Measurements from ENCODE around the gene CUBN.

DNA sequence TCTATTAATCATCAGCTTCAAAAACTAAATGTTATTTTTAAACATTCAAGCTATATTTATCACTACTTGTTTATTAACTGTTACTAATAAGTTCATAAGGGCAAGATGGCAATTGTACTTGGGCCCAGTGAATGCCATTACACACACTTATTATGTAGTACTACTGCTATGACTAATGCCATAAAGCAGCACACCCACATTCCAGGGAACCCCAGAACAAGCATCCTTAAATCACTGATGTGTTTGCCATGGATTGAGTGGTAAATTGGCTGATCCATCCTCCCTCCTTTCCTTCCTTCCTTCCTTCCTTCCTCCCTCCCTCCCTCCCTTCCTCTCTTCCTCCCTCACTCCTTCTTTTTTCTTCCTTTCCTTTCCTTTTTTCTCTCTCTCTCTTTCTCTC lies 275.0 kb downstream of the CUBN start:
- TF ChIP-seq, protein P1, sequence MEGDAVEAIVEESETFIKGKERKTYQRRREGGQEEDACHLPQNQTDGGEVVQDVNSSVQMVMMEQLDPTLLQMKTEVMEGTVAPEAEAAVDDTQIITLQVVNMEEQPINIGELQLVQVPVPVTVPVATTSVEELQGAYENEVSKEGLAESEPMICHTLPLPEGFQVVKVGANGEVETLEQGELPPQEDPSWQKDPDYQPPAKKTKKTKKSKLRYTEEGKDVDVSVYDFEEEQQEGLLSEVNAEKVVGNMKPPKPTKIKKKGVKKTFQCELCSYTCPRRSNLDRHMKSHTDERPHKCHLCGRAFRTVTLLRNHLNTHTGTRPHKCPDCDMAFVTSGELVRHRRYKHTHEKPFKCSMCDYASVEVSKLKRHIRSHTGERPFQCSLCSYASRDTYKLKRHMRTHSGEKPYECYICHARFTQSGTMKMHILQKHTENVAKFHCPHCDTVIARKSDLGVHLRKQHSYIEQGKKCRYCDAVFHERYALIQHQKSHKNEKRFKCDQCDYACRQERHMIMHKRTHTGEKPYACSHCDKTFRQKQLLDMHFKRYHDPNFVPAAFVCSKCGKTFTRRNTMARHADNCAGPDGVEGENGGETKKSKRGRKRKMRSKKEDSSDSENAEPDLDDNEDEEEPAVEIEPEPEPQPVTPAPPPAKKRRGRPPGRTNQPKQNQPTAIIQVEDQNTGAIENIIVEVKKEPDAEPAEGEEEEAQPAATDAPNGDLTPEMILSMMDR (IDR thresholded peaks at IDR 0.05), result no peak
- no peak for TF ChIP-seq POLR2A (IDR thresholded peaks at IDR 0.05; ENCODE audit: low read length)
- TF ChIP-seq CEBPB (IDR thresholded peaks at IDR 0.05), result no peak
- no peak for TF ChIP-seq SMC3 (IDR thresholded peaks at IDR 0.05)
- TF ChIP-seq EP300 (IDR thresholded peaks at IDR 0.05), result no peak
- TF ChIP-seq NR3C1 (IDR thresholded peaks at IDR 0.05), result no peak
- no peak for TF ChIP-seq RAD21 (conservative IDR thresholded peaks at IDR 0.05 in 1 of 2, IDR thresholded peaks at IDR 0.05 in 1 of 2)
- no peak for TF ChIP-seq BHLHE40 (IDR thresholded peaks at IDR 0.05; ENCODE audit: low read depth, low read length)
- TF ChIP-seq ZC3H11A (IDR thresholded peaks at IDR 0.05), result no peak
- TF ChIP-seq, protein P2, sequence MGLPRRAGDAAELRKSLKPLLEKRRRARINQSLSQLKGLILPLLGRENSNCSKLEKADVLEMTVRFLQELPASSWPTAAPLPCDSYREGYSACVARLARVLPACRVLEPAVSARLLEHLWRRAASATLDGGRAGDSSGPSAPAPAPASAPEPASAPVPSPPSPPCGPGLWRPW (IDR thresholded peaks at IDR 0.05), result no peak
- no peak for TF ChIP-seq ZSCAN20 (CRISPR knock-in tag; IDR thresholded peaks at IDR 0.05)
